Right lobe of liver (tissue), 6 donors: Measurements from ENCODE around the gene REEP2. TPM values are rescaled to one million over a fixed set of nuclear protein-coding genes. Genes with fewer than 3 reads are reported as not detected.

Experiments
- ATAC-seq, 4 donors: fragments of 200-7000 bp; cut with Tn5 transposase; one replicate each; pipeline ENCODE4 v1.9.1; 2020; ENCODE audit warnings: mild to moderate bottlenecking in 4 of 4, moderate library complexity in 4 of 4
- DNase-seq, 3 donors: peaks; one replicate each; pipeline ENCODE4 v3.0.0-alpha.2; 2020
- H3K27ac ChIP-seq, 3 donors: fragments of 200-600 bp; one replicate each; pipeline ENCODE4 v1.8.0; 2022
- H3K27me3 ChIP-seq, 2 donors: fragments of 200-600 bp; one replicate each; pipeline ENCODE4 v1.8.0; 2022
- H3K36me3 ChIP-seq, 4 donors: fragments of 200-600 bp; sonication (generic) in 1 of 4; one replicate each; pipeline versions ENCODE4 v1.5.1 to v1.8.0; 2017 to 2022; ENCODE audit warnings: control low read depth in 1 of 4
- H3K4me1 ChIP-seq, 4 donors: fragments of 200-600 bp; sonication (generic) in 1 of 4; one replicate each; pipeline versions ENCODE4 v1.5.1 to v1.8.0; 2017 to 2022; ENCODE audit warnings: control low read depth in 1 of 4
- H3K4me3 ChIP-seq, 3 donors: fragments of 200-600 bp; one replicate each; pipeline ENCODE4 v1.8.0; 2022
- H3K9me3 ChIP-seq, 4 donors: fragments of 200-600 bp; sonication (generic) in 1 of 4; one replicate each; pipeline versions ENCODE4 v1.5.1 to v1.8.0; 2017 to 2022; ENCODE audit warnings: control low read depth in 1 of 4
- CTCF ChIP-seq, 4 donors: fragments of 200-600 bp in 3 of 4; fragments of 450-650 bp in 1 of 4; IDR thresholded peaks; one replicate each; pipeline versions ENCODE4 v1.5.1 to v1.8.0; 2016 to 2022; ENCODE audit warnings: antibody characterized with exemption in 4 of 4, mild to moderate bottlenecking in 2 of 4
- POLR2A ChIP-seq: fragments of 450-650 bp; IDR thresholded peaks from one replicate; pipeline ENCODE4 v1.6.1; 2017; ENCODE audit warnings: antibody characterized with exemption, mild to moderate bottlenecking
- WGBS: methylation state at CpG from one replicate; pipeline ENCODE4 v1.1.6; 2018; ENCODE audit warnings: low coverage, low lambda C conversion rate; ENCODE audit not compliant: insufficient coverage; ENCODE audit errors: missing lambda C conversion rate; 5-methylcytosine and 5-hydroxymethylcytosine counted together
- intact Hi-C, 2 donors: fragments of 100-400 bp; cut with DNase I; formaldehyde crosslinking; loops; one replicate each; pipeline versions ENCODE4 v1.11.2 to v1.14.1; 2022
- total RNA-seq, 6 experiments: library from RNA; depleted of rRNA in 2 of 6; stranded (reverse); fragments of >200 nt in 2 of 6; fragmentation: NEBNext Ultra II Directional in 3 of 6; extraction: Animal tissue kit (Norgen Biotek cat#: 25700) in 3 of 6; gene quantifications; one replicate each; pipeline versions ENCODE4 v1.1.0 to v1.2.4, GENCODE V29; 2016 to 2023
- donor health status: DM: no; HTN: yes; CAD: no.
- donor health status: DM: no; HTN: no; CAD: no.
- donor health status: DM: no; HTN: no; CAD: no.
- donor health status: DM: no; HTN: yes; CAD: no.
- donor health status: DM: no; HTN: yes; CAD: no.

The REEP2 gene
- total RNA-seq, 6 experiments from 2014 or later = not detected

- ATAC-seq = no peak
- Histone ChIP-seq H3K9me3 (no peaks in the 10 kb centered on the region), H3K27ac (no peak overlapping the region), H3K36me3 (no peaks in the 10 kb centered on the region), H3K4me3 (no peak overlapping the region), H3K4me1 (no peaks in the 10 kb centered on the region), H3K27me3 (no peaks in the 10 kb centered on the region)
- intact Hi-C loops = loop anchor here in 1 of 2 donors (10.0 kb wide), 1 partner anchor 87 kb away; the partner anchor contains the start of gene ETF1
- no peak for TF ChIP-seq POLR2A
- peak in 1 of 4 donors; percentile 5 for TF ChIP-seq CTCF (IDR thresholded peaks at IDR 0.05)
- 47% methylated on average over 5 of the region's 12 CpGs for WGBS
- DNase-seq = no peak
Measured at GRCh38 chr5:138457531-138458275, 18.8 kb downstream of the REEP2 start.

GRCh38 chr5:138458384-138458783 is 19.5 kb downstream of the REEP2 start:
- no peaks in the 10 kb centered on the region for H3K9me3 ChIP-seq
- intact Hi-C loops = loop anchor here in 1 of 2 donors (10.0 kb wide), 1 partner anchor 86 kb away; the partner anchor contains the start of gene ETF1
- WGBS = no CpG with 5 or more reads among the region's 11 CpGs
- no peaks in the 10 kb centered on the region for H3K36me3 ChIP-seq
- ATAC-seq (peak; percentile 18 to 50 (median 40)), DNase-seq (no peak)
- no peak overlapping the region for H3K27ac ChIP-seq
- TF ChIP-seq CTCF (IDR thresholded peaks at IDR 0.05) (no peak), POLR2A (no peak)
- H3K4me1 ChIP-seq = peaks cover 0 to 3% (median 0%) of the 10 kb centered on the region in 4 donors
- H3K27me3 ChIP-seq = no peaks in the 10 kb centered on the region
- no peak overlapping the region for H3K4me3 ChIP-seq

GRCh38 chr5:138458856-138459255 is 20.0 kb downstream of the REEP2 start:
- H3K27ac ChIP-seq = no peak overlapping the region

GRCh38 chr5:138459311-138459933 is 20.6 kb downstream of the REEP2 start:
- DNase-seq (peak in 1 of 3 donors; percentile 58), ATAC-seq (peak in 2 of 4 donors; percentile 1 to 4)
- H3K9me3 ChIP-seq = no peaks in the 10 kb centered on the region
- no peaks in the 10 kb centered on the region for H3K27me3 ChIP-seq
- H3K4me1 ChIP-seq = peaks cover 0 to 5% (median 0%) of the 10 kb centered on the region in 4 donors
- intact Hi-C loops = loop anchor here in 1 of 2 donors (10.0 kb wide), 1 partner anchor 85 kb away; the partner anchor contains the start of gene ETF1
- H3K36me3 ChIP-seq = no peaks in the 10 kb centered on the region
- H3K27ac ChIP-seq = no peak overlapping the region
- WGBS = 44% methylated on average over 3 of the region's 11 CpGs
- TF ChIP-seq POLR2A = no peak
- TF ChIP-seq CTCF (IDR thresholded peaks at IDR 0.05) = no peak
- H3K4me3 ChIP-seq = no peak overlapping the region

More at GRCh38 chr5:138458856-138459255, 20.0 kb downstream of the REEP2 start:
- Histone ChIP-seq H3K27me3 (no peaks in the 10 kb centered on the region), H3K4me1 (peaks cover 0 to 5% (median 0%) of the 10 kb centered on the region in 4 donors), H3K9me3 (no peaks in the 10 kb centered on the region), H3K4me3 (no peak overlapping the region), H3K36me3 (no peaks in the 10 kb centered on the region)
- DNase-seq = no peak
- TF ChIP-seq CTCF (IDR thresholded peaks at IDR 0.05) = no peak
- TF ChIP-seq POLR2A = no peak
- intact Hi-C loops = loop anchor here in 1 of 2 donors (10.0 kb wide), 1 partner anchor 86 kb away; the partner anchor contains the start of gene ETF1
- no peak for ATAC-seq
- WGBS = 61% methylated on average over 3 of the region's 9 CpGs
